H7 (cell line): ENCODE data around the gene CNN1. TPM values are rescaled to one million over a fixed set of nuclear protein-coding genes. Genes with fewer than 3 reads are reported as not detected.
A peak's percentile ranks its signal among the peaks of the same experiment; 100 is the strongest.
"Not testable (repeated sequence)": the region's sequence is repeated elsewhere in the genome, so short reads cannot be mapped to it uniquely, and the experiment has no call there.

Source experiments
- DNase-seq: peaks from one replicate; pipeline ENCODE4 v3.0.0; 2012
- H3K27me3 ChIP-seq: 2 replicates; pipeline ENCODE4 v1.6.0; 2011; ENCODE audit warnings: mild to moderate bottlenecking, low read length; ENCODE audit not compliant: control insufficient read depth, insufficient read depth
- H3K36me3 ChIP-seq: replicated peaks from 2 replicates; pipeline ENCODE4 v1.5.1; 2011; ENCODE audit warnings: low read length; ENCODE audit not compliant: control insufficient read depth, insufficient read depth
- H3K4me3 ChIP-seq: 2 replicates; pipeline ENCODE4 v1.5.1; 2011; ENCODE audit warnings: low read depth, mild to moderate bottlenecking, control low read depth, low read length, moderate library complexity; ENCODE audit not compliant: insufficient read depth
- total RNA-seq: library from RNA; depleted of rRNA; stranded (reverse); fragments of >200 nt; shearing (Covaris generic); gene quantifications from 2 replicates; pipeline ENCODE4 v1.2.3, GENCODE V29; 2014

Gene CNN1
- total RNA-seq, 1 experiment from 2014 or later = 26.7 TPM

DNA sequence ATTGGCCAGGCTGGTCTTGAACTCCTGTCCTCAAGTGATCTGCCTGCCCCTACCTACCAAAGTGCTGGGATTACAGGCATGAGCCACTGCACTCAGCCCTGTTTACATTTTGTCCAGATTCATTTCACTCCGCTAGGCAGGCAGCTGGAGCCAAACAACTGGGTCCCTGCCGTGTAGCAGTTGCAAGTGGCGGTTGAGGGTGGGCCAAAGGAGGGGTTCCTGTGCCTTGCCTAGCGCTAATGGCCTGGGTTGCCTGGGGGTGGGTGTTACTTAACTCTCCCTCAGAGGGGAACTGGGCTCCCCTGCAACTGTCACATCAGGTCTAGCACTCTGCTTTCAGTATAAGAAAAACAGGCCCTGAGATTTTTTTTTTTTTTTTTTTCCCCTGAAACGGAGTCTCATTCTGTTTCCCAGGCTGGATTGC, 31.4 kb downstream of the CNN1 start:
- no peaks in the 10 kb centered on the region for H3K27me3 ChIP-seq
- H3K36me3 ChIP-seq = no peaks in the 10 kb centered on the region
- peak; percentile 24 for DNase-seq
- no peak overlapping the region for H3K4me3 ChIP-seq

DNA sequence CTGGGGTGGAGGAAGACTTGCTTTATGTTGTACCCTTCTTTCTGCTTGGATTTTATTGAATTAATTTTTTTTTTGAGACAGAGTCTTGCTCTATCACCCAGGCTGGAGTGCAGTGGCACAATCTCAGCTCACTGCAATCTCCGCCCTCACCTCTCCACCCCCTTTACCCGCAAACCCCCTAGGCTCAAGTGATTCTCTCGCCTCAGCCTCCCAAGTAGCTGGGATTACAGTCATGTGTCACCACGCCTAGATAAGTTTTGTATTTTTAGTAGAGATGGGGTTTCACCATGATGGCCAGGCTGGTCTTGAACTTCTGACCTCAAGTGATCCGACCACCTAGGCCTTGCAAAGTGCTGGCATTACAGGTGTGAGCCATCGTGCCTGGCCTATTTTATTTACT, 34.7 kb downstream of the CNN1 start:
- H3K36me3 ChIP-seq, DNase-seq, H3K27me3 ChIP-seq, H3K4me3 ChIP-seq: not testable (repeated sequence)

DNA sequence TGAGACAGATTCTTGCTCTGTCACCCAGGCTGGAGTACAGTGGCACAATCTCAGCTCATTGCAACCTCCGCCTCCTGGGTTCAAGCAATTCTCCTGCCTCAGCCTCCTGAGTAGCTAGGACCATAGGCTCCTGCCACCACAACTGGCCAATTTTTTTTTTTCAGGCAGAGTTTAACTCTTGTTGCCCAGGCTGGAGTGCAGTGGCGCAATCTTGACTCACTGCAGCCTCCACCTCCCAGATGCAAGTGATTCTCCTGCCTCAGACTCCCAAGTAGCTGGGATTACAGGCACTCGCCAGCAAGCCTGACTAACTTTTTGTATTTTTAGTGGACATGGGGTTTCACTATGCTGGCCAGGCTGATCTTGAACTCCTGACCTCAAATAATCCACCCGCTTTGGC, 35.1 kb downstream of the CNN1 start:
- H3K27me3 ChIP-seq, H3K4me3 ChIP-seq, H3K36me3 ChIP-seq, DNase-seq: not testable (repeated sequence)

DNA sequence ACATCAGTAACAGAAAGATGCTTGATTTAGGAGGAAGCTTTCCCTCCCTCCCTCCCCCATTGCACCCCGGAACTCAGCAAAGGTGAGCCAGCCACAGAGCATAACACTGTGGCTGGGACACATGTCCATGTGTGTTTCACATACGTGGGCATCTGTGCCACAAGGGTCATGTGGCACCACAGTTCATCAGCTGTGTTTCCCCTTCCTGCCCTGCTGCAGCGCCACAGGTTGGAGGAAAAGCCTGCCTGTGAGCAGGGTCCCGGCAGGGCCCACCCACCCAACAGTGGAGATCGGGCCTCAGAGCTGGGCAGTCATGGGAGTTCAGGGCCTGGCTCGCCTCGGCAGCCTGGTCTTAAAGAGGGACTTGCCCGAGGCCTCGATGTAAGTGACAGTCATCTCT, 36.0 kb downstream of the CNN1 start:
- DNase-seq = peak; percentile 13
- Histone ChIP-seq H3K36me3 (no peaks in the 10 kb centered on the region), H3K27me3 (no peaks in the 10 kb centered on the region; the same call in 1 of the 2 replicates), H3K4me3 (no peak overlapping the region)

DNA sequence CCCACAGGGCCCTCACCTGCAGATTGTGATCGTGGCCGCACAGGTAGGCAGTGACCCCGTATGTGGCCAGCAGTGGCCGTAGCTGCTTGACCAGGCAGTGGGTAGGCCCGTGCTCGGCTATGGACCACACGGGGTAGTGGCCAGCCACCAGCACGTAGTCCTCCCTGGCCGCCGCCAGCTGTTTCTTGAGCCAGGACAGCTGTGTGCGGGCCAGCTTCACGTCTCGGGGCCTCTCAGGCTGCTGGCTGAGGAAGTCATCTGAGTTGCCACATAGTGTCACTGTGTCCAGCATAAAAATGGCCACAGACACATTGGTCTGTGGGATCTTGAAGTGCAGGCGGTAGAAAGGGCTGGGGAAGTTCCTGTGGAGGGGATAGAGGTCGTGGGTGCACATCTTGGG, 37.6 kb downstream of the CNN1 start:
- Histone ChIP-seq H3K36me3 (no peaks in the 10 kb centered on the region), H3K27me3 (no peaks in the 10 kb centered on the region; the same call in 1 of the 2 replicates), H3K4me3 (no peak overlapping the region)
- DNase-seq = peak; percentile 30

DNA sequence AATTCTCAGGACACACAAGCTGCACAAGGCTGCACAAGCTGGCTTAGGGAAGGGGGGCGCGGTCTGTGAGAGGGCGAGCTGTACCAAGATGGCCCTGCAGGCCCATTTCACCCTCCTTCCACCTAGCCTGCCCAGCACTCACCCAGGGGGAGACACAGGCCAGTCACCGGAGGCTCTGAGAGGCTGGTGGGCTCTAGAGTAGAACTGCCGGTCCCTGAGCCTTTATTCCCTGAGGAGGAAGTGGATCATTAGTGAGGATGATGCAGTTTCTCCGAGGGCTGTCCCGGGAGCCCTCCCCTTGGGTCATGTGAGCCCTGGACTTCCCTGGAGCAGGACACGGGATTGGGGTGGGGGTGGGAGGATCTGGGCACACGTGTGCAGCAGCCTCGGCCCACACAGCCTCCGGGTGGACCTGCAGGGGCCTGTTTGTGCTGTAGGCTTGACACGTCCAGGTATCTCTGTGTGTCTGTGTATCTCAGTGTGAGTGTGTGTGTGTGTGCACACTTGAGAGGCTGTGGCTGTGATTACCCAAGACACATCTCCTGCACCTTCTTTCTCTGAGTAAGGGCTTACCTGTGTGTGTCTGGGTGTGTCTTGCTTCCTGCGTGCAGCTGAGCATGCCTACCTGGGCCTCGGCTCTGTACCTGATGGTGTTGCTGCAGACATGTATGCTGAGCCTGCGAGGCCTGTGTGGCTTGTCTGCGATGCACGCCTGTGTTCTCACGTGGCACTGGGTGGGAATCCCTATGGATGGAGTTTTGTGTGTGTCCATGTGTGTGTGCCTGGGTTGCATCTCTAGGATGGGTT, 39.0 kb downstream of the CNN1 start, which contains the start of gene ACP5:
TSS of gene ACP5 (minus strand) at position 195 of the 807 bp plus-strand sequence. CDS start 328 bp downstream, outside the sequence.
- H3K27me3 ChIP-seq = no peaks in the 10 kb centered on the region; the same call in 1 of the 2 replicates
- peak within 1 kb of the TSS; percentile 41; the same call in 1 of the 2 replicates for H3K4me3 ChIP-seq
- peak; percentile 61 for DNase-seq
- H3K36me3 ChIP-seq = no peaks in the 10 kb centered on the region

DNA sequence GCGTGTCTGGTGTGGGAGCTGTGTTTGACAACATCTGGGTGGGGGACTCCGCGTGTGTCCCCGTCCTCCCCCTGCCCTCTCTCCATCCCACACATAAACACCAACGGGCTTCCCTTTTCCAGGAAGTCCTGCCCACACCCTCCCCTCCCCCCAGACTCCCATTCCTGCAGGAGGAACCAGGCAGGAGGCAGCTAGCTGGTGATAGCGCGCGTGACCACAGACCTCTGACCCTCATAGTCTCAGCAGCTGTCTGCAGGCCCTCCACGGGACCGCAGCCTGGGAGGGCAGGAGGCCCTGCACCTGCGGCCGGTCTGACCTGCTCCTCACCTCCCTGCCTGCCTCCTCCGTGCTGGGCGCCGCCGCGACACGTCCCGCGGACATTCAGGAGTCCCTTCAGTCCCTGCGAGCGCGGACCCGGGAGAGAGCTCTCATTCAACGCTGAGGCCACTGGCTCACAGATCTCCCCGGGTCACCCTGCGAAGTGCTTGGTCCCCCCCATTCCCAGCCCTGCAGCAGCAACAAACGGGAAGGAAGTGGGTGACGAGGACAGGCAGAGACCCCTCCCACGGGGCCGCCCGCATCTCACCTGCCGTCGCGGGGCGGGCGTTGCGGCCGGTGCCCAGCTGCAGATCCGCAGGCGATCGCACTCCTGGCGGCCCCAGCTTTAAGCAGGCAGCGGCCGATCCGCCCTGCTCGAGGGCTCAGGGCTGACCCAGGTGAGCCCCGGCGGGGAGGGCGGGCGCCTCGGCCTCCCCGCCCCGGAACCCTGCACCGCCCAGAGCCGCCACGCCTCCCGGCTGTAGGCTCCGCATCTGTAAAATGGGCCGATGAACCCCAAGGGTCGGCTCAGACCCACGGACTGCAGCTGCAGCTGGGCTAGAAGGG, 39.8 kb downstream of the CNN1 start:
- Histone ChIP-seq H3K36me3 (no peaks in the 10 kb centered on the region), H3K4me3 (peak overlapping the region; percentile 41; the same call in 1 of the 2 replicates), H3K27me3 (no peaks in the 10 kb centered on the region; the same call in 1 of the 2 replicates)
- peak; percentile 90 for DNase-seq

DNA sequence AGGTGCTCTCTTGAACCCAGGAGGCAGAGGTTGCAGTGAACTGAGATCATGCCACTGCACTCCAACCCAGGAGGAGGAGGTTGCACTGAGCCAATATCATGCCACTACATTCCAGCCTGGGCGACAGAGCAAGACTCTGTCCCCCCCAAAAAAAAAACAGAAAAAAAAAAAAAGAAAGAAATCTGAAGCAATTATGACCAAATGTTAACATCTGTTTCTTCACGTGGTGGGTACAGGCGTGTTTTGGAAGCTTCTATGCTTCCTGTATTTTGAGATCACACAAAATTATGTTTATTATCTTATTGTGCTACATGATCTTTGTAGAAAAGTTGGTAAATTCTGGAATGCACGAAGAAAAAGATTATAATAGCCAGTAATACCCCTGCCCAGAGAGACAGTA, 41.5 kb downstream of the CNN1 start:
- no peak overlapping the region for H3K4me3 ChIP-seq
- no peaks in the 10 kb centered on the region; the same call in 1 of the 2 replicates for H3K27me3 ChIP-seq
- no peak for DNase-seq
- H3K36me3 ChIP-seq = no peaks in the 10 kb centered on the region

DNA sequence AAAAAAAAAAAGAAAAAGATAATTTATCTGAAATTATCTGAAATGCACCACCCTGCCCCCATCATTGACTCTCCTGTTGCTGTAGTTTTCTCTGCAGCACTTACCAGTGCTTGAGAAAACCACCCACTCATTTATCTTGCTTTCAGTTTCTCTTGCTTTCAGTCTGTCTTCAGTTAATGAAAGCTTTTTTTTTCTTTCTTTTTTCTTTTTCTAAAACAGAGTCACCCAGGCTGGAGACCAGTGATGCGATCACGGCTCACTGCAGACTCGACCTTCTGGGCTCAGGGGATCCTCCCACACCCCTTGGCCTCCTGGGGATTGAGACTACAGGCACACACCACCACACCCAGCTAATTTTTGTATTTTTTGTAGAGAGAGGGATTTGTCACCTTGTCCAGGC, 43.1 kb downstream of the CNN1 start:
- Histone ChIP-seq H3K4me3 (no peak overlapping the region), H3K36me3 (no peaks in the 10 kb centered on the region), H3K27me3 (no peaks in the 10 kb centered on the region; the same call in 1 of the 2 replicates)
- no peak for DNase-seq

DNA sequence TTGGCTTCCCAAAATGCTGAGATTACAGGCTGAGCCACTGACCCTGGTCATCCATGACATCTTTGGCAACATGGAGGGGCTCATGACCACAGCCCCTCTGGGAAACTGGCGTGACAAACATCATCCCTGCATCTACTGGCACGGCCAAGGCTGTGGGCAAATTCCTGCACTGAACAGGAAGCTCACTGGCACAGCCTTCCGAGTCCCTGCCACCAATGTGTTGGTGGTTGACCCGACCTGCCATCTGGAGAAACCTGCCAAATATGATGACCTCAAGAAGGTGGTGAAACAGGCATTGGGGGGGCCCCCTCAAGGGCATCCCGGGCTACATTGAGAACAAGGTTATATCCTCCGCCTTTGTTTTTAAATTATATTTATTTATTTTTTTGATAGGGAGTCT, 47.7 kb downstream of the CNN1 start:
- DNase-seq = no peak
- H3K4me3 ChIP-seq = no peak overlapping the region
- no peaks in the 10 kb centered on the region; the same call in 1 of the 2 replicates for H3K27me3 ChIP-seq
- no peaks in the 10 kb centered on the region for H3K36me3 ChIP-seq

DNA sequence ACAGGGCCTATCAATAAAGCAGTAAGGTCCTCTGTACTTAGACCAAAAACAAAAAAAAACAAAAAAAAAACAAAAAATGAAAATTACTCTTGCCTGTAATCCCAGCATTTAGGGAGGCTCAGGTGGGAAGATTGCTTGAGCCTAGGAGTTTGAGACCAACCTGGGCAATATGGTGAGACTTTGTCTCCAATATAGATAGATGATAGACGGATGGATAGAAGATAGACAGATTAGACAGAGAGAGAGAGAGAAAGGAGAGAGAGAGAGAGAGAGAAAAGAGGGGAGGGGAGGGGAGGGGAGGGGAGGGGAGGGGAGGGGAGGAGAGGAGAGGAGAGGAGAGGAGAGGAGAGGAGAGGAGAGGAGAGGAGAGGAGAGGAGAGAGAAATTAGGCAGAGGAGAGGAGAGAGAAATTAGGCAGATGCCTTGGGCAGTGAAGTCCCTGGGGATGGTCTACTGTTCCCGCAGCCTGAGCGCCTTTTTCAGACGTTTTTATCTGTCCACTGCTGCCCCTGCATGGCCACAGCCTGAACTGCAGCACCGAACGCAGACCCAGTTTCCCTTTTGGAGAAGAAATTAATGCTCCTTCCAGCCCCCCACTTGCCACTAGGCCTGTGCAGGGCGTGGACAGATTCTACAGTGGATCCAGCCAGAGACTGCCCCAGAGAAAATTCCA, 48.8 kb downstream of the CNN1 start:
- peak; percentile 91 for DNase-seq
- Histone ChIP-seq H3K4me3 (no peak overlapping the region), H3K36me3 (no peaks in the 10 kb centered on the region), H3K27me3 (no peaks in the 10 kb centered on the region; the same call in 1 of the 2 replicates)

DNA sequence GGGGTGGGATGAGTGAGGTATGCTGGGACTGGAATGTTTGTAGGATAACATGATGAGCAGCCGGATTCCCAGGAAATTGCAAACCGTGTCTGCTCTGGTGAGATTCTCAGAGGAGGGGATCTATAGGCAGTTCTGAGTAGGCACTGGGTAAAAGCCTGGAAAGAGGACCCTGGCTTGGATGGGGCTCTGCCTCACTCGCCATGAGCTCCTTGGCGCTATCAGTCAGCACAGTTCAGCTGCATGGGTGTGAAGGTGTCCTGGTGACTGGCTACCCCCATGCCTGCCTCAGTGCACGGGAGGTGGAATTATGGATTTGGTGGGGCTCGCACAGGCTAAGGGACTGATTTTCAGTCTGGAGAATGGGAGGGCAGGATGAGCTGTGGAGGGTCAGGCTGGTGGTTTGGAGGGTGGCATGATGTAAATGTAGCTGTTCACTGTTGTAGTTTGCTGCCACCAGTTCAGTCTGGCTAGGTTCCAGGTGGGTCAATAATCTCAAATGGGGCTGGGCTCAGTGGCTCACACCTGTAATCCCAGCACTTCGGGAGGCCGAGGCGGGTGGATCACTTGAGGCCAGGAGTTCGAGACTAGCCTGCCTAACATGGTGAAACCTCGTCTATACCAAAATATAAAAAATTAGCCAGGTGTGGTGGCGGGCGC, 49.5 kb downstream of the CNN1 start:
- no peaks in the 10 kb centered on the region; the same call in 1 of the 2 replicates for H3K27me3 ChIP-seq
- H3K36me3 ChIP-seq = no peaks in the 10 kb centered on the region
- H3K4me3 ChIP-seq = no peak overlapping the region
- no peak for DNase-seq

DNA sequence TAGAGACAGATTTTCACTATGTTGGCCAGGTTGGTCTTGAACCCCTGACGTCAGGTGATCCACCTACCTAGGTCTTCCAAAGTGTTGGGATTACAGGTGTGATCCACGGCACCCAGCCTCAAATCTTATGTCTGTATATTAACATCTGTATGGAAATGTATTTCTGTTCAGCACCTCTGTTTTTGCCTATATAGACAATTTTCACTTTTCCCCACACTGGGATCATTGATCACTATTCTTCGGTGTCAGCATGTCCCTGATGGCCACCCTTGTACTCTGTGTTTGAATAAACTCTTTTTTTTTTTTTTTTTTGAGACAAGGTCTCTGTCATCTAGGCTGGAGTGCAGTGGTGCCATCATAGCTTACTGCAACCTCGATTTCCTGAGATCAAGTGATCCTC, 55.4 kb downstream of the CNN1 start:
- Histone ChIP-seq H3K27me3 (no peaks in the 10 kb centered on the region; the same call in 1 of the 2 replicates), H3K36me3 (no peaks in the 10 kb centered on the region; the same call in 1 of the 2 replicates), H3K4me3 (no peak overlapping the region)
- no peak for DNase-seq

DNA sequence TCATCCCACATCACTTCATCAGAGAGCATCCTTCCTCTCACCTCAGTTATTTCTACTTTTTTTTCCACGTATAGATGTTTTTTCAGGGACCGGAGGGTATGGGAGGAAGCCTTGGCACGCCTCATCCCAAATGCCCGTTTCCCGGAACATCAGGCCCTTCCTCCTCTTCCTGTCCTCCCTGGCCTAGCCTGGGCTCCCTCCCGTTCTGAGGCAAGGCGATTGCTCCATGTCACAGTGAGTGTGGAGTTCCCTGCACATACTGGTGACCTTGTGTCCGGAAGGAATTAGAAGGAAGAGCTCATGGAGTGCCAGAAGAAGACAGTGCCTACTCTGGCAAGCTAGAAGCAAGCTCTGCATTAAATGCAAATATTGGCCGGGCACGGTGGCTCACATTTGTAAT, 57.5 kb downstream of the CNN1 start:
- H3K4me3 ChIP-seq = no peak overlapping the region
- H3K27me3 ChIP-seq = no peaks in the 10 kb centered on the region
- DNase-seq = no peak
- peaks cover 2% of the 10 kb centered on the region for H3K36me3 ChIP-seq
